NCI-H748 treated with DMSO at 0.1 percent for 48 hours (cell line): ENCODE measurements around the gene B4GAT1.
"Not testable (repeated sequence)": the region's sequence is repeated elsewhere in the genome, so short reads cannot be mapped to it uniquely, and the experiment has no call there.

Experiments used
- DNase-seq: peaks from one replicate; lab custom pipeline; 2025; lab: John Stamatoyannopoulos, UW

Gene B4GAT1

DNA sequence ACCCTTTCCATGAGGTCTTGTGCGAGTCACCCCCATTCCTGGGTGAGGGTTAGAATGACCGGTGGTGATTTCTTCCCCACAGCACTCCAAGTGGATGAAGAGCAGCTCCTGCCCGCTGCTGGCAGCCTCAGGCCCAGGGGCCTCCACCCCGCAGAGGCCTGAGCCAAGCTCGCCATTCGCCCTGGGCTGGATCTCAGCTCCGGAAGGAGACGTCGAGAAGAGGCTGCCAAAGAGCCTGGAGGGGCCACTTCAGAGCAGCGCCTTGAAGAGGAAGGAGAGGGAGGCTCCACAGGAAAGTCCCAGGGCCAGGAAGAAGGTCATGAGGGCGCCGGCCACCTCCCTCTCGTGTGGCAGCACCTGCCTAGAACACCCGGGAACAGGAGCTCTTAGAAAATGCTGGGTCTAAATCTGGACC, 15.8 kb upstream of the B4GAT1 start:
- DNase-seq: no peak

DNA sequence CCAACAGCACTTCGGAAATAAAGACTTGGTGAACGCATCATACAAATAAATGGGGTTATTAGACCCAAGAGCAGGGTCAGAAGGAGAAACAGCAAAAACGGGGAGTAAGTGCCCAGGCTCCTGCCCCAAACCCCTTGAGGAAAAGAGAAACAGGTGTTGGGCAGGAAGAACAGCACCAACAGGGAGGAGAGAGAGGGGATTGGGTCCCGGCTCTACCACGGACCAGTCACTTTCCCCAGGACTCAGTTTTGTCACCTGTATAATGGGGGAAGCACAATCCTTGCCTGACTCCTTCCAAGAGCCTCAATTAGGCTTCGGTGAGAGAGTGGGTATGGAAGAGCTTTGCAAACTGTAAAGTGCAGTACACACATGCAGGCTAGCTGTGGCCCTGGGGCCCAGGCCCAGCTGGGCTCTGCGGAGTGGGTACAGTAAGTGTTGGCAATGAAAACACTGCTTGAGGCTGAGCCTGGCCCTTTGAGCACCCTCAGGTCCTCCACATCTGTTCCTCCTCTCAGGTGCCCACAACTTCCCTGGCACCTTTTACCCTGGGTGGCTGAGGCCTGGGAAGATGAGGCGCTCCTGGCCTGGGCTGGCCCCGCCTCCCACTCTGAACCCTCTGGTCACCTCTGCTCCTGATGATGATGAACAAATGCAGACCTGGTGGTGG, 15.2 kb upstream of the B4GAT1 start:
- no peak for DNase-seq

- no peak for DNase-seq
These were observed 14.1 kb upstream of the B4GAT1 start for GRCh38 chr11:66361502-66361941.

GRCh38 chr11:66360406-66361073, 13.1 kb upstream of the B4GAT1 start:
- no peak for DNase-seq

DNA sequence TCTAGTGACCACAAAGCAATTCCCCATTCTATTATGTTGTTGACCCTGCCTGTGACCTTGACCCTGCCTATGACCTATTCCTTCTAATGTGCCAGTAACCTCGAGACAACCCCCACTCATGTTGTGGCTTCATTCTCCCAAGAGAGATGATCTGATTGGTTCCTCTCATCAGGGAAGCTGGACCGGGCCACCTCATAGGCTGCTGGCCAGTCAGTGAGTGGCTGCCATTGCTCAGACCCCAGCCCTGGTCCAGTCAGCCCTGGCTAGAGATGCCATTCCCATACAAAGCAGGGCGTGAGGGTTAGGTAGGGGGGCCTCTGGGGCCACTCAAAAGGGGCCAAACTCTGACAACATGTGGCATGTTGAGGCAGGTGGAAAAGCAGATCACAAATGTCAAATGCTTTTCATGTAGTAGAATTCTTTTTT, 12.2 kb upstream of the B4GAT1 start:
- DNase-seq: no peak

DNA sequence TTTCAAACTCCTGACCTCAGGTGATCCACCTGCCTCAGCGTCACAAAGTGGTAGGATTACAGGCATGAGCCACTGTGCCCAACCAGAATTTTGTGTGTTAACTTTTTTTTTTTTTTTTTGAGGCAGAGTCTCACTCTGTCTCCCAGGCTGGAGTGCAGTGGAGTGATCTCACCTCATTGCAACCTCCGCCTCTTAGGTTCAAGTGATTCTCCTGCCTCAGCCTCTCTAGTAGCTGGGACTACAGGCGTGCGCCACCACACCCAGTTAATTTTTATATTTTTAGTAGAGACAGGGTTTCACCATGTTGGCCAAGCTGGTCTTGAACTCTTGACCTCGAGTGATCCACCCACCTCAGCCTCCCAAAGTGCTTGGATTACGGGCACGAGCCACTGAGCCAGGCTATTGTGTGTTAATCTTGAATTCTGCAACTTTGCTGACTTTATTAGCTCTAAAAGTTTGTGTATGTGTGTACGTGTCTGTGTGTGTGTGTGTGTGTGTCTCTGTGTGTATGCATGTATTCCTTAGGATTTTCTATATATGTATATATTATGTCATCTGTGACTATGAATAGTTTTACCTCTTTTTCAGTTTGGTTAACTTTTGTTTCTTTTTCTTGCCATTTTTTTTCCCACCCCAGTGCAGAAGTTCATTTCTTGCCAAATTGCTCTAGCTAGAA, 3.3 kb upstream of the B4GAT1 start:
- DNase-seq: not testable (repeated sequence)

GRCh38 chr11:66349084-66349386, 1.6 kb upstream of the B4GAT1 start:
- DNase-seq: no peak

DNA sequence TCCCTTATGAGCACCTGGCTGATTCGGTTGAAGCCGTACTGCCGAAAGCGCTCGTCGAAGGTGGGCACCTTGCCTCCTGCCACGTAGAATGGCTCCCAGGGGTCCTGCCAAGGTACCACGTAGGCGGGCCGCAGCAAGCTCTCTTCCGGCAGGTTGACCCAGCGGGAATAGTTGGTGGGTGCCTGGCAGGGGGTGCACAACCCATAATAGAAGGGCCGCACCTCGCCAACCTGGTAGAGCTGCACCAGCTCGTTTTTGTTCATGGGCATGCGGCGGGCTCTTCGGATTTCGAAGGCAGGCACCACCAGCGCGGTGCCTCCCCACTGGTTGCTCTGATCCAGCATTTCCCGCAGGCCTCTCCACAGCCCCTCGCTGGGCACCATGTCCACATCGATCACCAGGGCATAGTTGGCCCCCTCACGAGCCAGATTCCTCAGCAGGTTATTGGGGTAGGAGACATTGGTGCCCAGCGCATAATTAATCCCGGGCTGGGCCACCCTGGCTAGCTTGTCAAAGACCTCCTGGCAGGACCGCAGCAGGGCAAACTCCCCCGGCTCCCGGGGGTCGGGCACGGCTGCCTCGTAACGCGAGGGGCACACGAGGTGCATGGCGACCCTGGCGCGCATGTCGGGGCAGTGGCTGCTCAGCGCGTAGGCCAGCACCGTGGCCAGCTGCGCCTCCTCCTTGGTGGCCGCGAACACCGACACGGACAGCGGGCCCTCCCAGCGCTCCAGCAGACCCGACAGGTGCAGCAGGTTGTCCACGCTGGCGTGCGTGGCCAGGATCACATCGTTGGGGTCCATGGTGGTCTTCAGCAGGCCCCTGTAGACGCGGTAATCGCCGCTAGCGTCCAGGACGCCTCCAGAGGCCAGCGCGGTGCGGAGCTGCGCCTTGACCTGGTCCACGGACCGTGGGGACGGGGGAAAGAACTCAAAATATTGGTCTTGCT, 679 bp downstream of the B4GAT1 start:
- DNase-seq: no peak

DNA sequence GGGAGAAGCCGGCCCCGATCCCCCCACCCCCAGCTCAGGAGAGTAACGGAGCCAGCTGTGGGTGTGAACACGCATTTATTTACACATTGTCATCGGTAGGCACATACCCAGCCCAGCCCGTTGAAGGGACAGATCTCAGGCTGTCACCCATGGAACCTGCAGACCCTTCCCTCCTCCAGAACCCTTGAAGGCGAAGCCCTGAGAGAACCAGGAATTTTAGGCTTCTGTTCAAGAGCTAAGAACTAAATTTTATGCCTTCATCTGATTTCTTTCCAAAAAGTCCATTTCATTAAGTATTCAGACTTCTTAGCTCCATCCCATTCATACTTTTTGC, 2.1 kb downstream of the B4GAT1 start:
- no peak for DNase-seq

- DNase-seq: peak; percentile 83
These were observed 2.7 kb downstream of the B4GAT1 start, which contains the start of gene BRMS1 for GRCh38 chr11:66344550-66345315. BRMS1 (minus strand) TSS chr11:66345104; CDS start chr11:66342234, 2,870 bp downstream.

DNA sequence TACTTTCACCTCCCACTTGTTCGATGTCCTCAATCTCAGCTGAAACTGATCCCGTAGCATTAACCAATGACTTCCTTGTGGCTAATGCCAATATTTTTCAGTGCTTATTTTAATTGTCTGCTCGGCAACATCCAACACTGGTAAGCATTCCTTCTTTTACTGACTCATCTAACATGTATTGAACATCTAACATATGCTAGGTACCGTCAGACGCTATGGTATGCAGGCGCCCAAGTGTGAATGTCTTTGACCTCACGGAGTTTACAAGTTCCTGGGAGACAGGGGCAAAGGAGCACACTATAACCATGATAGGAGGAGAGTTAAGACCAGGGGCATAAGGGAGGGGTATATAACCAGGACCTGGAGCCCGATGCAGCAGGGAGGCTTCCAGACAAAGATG, 4.3 kb downstream of the B4GAT1 start:
- no peak for DNase-seq

DNA sequence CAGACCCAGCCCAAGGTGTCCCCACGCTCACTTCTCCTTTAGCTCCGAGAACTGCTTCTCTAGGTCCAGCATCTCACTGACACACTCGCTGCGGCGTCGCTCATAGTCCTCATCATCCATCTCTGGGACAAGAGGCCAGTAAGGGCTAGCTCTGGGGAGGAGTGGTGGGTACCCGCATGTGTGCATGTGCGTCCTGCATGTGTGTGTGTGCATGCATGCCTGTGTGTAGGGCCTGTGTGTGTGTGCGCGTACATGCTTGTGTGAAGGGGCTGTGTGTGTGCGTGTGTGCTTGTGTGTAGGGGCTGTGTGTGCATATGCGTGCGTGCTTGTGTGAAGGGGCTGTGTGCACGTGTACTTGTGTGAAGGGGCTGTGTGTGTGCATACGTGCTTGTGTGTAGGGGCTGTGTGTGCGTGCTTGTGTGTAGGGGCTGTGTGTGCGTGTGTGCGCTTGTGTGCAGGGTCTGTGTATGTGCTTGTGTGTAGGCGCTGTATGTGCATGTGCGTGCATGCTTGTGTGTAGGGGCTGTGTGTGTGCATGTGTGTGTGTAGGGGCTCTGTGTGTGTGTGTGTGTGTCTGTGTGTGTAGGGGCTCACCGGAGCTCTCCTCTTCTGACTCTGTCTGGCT, 5.8 kb downstream of the B4GAT1 start:
- DNase-seq: no peak

DNA sequence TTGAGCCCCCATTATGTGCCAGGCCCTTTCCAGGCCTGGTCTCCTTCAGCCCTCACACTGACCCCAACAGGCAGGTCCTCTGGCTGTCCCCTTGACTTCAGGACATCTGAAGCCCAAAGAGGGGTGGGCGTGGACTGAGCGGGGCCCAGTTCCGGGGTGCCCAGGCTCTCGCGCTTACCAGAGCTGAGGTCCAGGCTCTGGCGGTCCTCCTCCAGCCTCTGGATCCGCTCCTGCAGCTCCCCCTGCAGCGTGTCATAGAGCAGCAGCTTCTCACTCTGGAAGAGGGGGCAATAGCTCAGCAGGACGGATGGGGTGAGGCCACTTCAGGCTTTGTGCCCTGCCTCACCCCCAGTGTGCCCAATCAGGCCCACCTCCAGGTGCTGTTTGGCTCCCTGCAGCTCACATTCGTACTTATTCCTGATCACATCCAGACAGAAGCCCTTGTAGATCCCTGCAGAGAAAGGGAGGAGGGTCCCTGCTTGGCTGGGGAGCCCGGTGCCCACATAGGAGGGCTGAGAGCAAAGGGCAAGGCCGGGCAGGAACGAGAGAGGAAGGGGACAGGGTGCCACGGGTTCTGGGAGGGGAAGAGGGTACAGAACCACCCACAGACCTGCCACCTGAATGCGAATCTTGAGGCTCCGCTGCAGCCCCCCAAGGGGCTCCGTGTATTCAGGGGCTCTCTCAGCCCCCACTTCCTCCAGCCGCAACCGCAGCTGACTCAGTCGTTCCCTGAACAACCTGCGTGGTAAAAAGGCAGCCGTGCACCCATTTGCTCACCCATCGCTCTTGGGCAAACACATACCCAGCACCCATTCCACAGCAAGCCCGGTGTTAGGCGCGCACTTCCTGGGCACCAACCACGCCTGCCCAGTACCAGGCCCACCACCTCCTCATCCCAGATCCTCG, 6.6 kb downstream of the B4GAT1 start:
- no peak for DNase-seq

DNA sequence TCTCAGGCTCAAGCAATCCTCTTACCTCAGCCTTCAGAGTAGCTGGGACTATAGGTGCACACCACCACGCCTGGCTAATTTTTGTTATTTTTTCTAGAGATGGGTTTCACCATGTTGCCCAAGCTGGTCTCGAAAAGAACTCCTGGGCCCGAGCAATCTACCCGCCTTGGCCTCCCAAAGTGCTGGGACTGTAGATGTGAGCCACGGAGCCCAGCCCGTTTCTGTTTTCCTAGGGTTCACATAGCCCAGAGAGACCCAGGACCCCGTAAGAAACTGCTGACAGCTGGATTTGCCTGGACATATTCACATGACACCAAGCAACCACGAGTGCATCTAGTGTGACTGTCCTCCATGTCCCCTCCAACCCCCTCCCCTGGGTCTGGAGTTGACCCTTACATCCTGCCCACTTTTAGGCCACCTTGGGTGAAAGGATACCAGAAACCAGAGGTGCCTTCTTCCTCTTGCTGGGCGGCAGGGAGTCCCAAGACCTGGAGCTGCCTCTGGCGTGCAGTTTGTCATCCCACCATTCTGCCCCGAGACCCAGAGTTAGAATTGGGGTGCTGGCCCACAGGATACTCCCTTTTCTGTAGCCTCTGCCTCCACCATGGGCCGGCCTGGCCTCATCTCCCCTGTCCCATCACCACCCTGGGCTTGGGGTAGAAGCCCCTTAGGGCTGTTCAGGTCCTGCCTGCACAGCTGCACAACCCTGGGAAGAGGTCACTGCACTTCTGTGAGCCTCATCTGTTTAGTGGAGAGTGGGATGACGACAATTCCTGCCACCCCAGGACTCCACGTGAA, 7.5 kb downstream of the B4GAT1 start:
- DNase-seq: no peak

- DNase-seq: no peak
These were observed 8.2 kb downstream of the B4GAT1 start for GRCh38 chr11:66339162-66339675.

GRCh38 chr11:66338276-66339161, 8.9 kb downstream of the B4GAT1 start:
- no peak for DNase-seq

- no peak for DNase-seq
These were observed 10.1 kb downstream of the B4GAT1 start for GRCh38 chr11:66337103-66337899.
